HFFc6 (cell line): Measurements from ENCODE around the gene H6PD. TPM values are rescaled to one million over a fixed set of nuclear protein-coding genes. Genes with fewer than 3 reads are reported as not detected.
A peak's percentile ranks its signal among the peaks of the same experiment; 100 is the strongest.

Experiments
- DNase-seq: peaks from one replicate; pipeline ENCODE4 v3.0.0-alpha.2; 2018
- H3K27ac Mint-ChIP-seq: 2 replicates; pipeline ENCODE4 v1.8.0; 2020; ENCODE audit warnings: mild to moderate bottlenecking, mixed read lengths
- H3K27me3 Mint-ChIP-seq: 2 replicates; pipeline ENCODE4 v1.8.0; 2021; ENCODE audit warnings: mild to moderate bottlenecking, moderate library complexity, mixed read lengths; ENCODE audit not compliant: insufficient read depth
- H3K36me3 Mint-ChIP-seq: 2 replicates; pipeline ENCODE4 v1.8.0; 2021; ENCODE audit warnings: low read depth, mixed read lengths
- H3K4me1 Mint-ChIP-seq: 2 replicates; pipeline ENCODE4 v1.8.0; 2020; ENCODE audit warnings: low read depth, mixed read lengths
- H3K4me3 Mint-ChIP-seq: 2 replicates; pipeline ENCODE4 v1.8.0; 2020; ENCODE audit warnings: mild to moderate bottlenecking, moderate library complexity, mixed read lengths
- H3K9me3 Mint-ChIP-seq: 2 replicates; pipeline ENCODE4 v1.8.0; 2020; ENCODE audit warnings: mild to moderate bottlenecking, mixed read lengths
- CTCF ChIP-seq: fragments of 200-600 bp; sonication (generic); IDR thresholded peaks from 2 replicates; pipeline ENCODE4 v1.5.0; 2021; ENCODE audit warnings: antibody characterized with exemption, mild to moderate bottlenecking
- total RNA-seq, 6 experiments: library from RNA; stranded (reverse); fragmentation: NEBNext Ultra II Directional; extraction: Animal tissue kit (Norgen Biotek cat#: 25700); gene quantifications; 2 replicates in 1 of 6; 3 replicates in 5 of 6; pipeline ENCODE4 v1.2.3, GENCODE V29; 2021

Gene H6PD
- total RNA-seq, 6 experiments from 2014 or later, result 14.6 to 19.6 (median 16.1) TPM

GRCh38 chr1:9249263-9249533, 14.6 kb downstream of the H6PD start:
- no peaks in the 10 kb centered on the region; the same call in none of the 2 replicates for H3K27me3 Mint-ChIP-seq
- H3K4me3 Mint-ChIP-seq, result no peak overlapping the region
- no peak for DNase-seq
- no peaks in the 10 kb centered on the region for H3K9me3 Mint-ChIP-seq
- no peaks in the 10 kb centered on the region for H3K36me3 Mint-ChIP-seq
- TF ChIP-seq CTCF, result no peak
- peaks cover 6% of the 10 kb centered on the region; the same call in 1 of the 2 replicates for H3K4me1 Mint-ChIP-seq
- no peak overlapping the region for H3K27ac Mint-ChIP-seq

GRCh38 chr1:9249534-9250410, 15.2 kb downstream of the H6PD start:
- Mint-ChIP-seq H3K4me3 (no peak overlapping the region), H3K9me3 (no peaks in the 10 kb centered on the region), H3K4me1 (peaks cover 6% of the 10 kb centered on the region; the same call in 1 of the 2 replicates), H3K27me3 (no peaks in the 10 kb centered on the region; the same call in 1 of the 2 replicates), H3K27ac (no peak overlapping the region), H3K36me3 (no peaks in the 10 kb centered on the region)
- TF ChIP-seq CTCF, result peak; percentile 83
- DNase-seq, result peak; percentile 41

- Mint-ChIP-seq H3K27ac (no peak overlapping the region), H3K4me1 (peaks cover 6% of the 10 kb centered on the region; the same call in 1 of the 2 replicates), H3K4me3 (no peak overlapping the region), H3K36me3 (no peaks in the 10 kb centered on the region), H3K9me3 (no peaks in the 10 kb centered on the region), H3K27me3 (no peaks in the 10 kb centered on the region; the same call in 1 of the 2 replicates)
- no peak for DNase-seq
- no peak for TF ChIP-seq CTCF
Measured at GRCh38 chr1:9250411-9251381, 16.1 kb downstream of the H6PD start.

- peaks cover 6% of the 10 kb centered on the region; the same call in 1 of the 2 replicates for H3K4me1 Mint-ChIP-seq
- H3K36me3 Mint-ChIP-seq, result no peaks in the 10 kb centered on the region
- H3K27me3 Mint-ChIP-seq, result no peaks in the 10 kb centered on the region; the same call in 1 of the 2 replicates
- H3K4me3 Mint-ChIP-seq, result no peak overlapping the region
- TF ChIP-seq CTCF, result no peak
- no peak for DNase-seq
- no peak overlapping the region for H3K27ac Mint-ChIP-seq
- H3K9me3 Mint-ChIP-seq, result no peaks in the 10 kb centered on the region
Measured at GRCh38 chr1:9251501-9251900, 16.9 kb downstream of the H6PD start.

GRCh38 chr1:9253004-9253403, 18.4 kb downstream of the H6PD start:
- no peaks in the 10 kb centered on the region for H3K27me3 Mint-ChIP-seq
- no peak for TF ChIP-seq CTCF
- H3K4me3 Mint-ChIP-seq, result no peak overlapping the region
- peaks cover 6% of the 10 kb centered on the region; the same call in 1 of the 2 replicates for H3K4me1 Mint-ChIP-seq
- no peak overlapping the region for H3K27ac Mint-ChIP-seq
- peaks cover 5% of the 10 kb centered on the region for H3K36me3 Mint-ChIP-seq
- H3K9me3 Mint-ChIP-seq, result peaks cover 6% of the 10 kb centered on the region
- DNase-seq, result no peak
